ENCODE measurements around the gene OR2AE1. TPM values are rescaled to one million over a fixed set of nuclear protein-coding genes. Genes with fewer than 3 reads are reported as not detected.

OR2AE1 gene
- total and polyA plus RNA-seq, 2 of the 4 experiments (the other 2 are of a cell fraction), result 0.17 to 0.18 TPM

DNA sequence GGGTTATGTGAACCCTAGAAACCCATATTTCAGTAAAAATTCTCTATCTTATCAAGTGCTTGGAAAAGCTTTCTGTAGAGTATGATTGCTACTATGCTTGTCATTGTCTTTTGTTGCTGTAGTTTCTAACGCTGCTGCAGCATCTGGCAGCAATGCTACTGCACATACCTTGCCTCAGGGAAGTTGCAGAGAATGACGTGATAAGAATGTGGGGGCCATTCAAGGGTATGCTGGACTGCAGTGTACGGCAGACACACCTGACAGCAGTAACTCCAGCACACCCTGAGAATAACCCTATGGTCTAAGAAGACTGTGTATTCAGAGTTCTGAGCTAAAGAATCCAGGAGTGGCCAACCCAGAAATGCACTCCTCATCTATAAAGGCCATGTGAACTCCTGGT is 22.0 kb upstream of the OR2AE1 start:
- H4K5ac ChIP-seq (ENCODE audit: low read depth, low read length), result no peak overlapping the region
- no peaks in the 10 kb centered on the region for H4K20me1 ChIP-seq (ENCODE audit: insufficient read depth, low read length)
- no peak overlapping the region for H3K4me3 ChIP-seq (ENCODE audit: insufficient read depth, low read depth, low read length)
- H3K79me1 ChIP-seq (ENCODE audit: low read depth in 1 of 2, low read length in 2 of 2), result peaks cover 0 to 9% of the 10 kb centered on the region in 2 experiments; a peak in 1 of 4 replicates
- H2AK9ac ChIP-seq (replicated peaks; ENCODE audit: low read depth, low read length, poor library complexity), result no peak overlapping the region
- intact Hi-C loops (cut with micrococcal nuclease), result loop anchor here (10.0 kb wide), 1 partner anchor 264 kb away; no protein-coding TSS in a partner anchor
- no peak overlapping the region for H4K91ac ChIP-seq (ENCODE audit: insufficient read depth, low read depth, low read length)
- H3K9me3 ChIP-seq (ENCODE audit: control insufficient read depth, insufficient read depth, low read length), result no peaks in the 10 kb centered on the region
- H2AFZ ChIP-seq (replicated peaks; ENCODE audit: low read length, poor library complexity), result no peak overlapping the region
- peaks cover 35% of the 10 kb centered on the region for H3K36me3 ChIP-seq (ENCODE audit: control insufficient read depth, insufficient read depth, low read length)
- H3K27me3 ChIP-seq (ENCODE audit: control insufficient read depth, insufficient read depth, low read length), result no peaks in the 10 kb centered on the region
- H3K4me2 ChIP-seq (ENCODE audit: low read depth, low read length), result no peak overlapping the region
- no peak overlapping the region for H3K27ac ChIP-seq (ENCODE audit: insufficient read depth, low read length)
- no peak overlapping the region for H3K4ac ChIP-seq (ENCODE audit: low read depth, low read length)
- H2AK5ac ChIP-seq (ENCODE audit: low read depth, low read length), result no peak overlapping the region
- dilution Hi-C loops (cut with HindIII; ENCODE audit: low sequenced_read_pairs, unreplicated experiment), result no loop called here
- H3K9ac ChIP-seq (ENCODE audit: low read depth, low read length), result no peak overlapping the region
- in situ Hi-C loops (cut with MboI; ENCODE audit: low sequenced_read_pairs), result no loop called here
- H3K14ac ChIP-seq (replicated peaks; ENCODE audit: low read depth, low read length), result no peak overlapping the region
- H3K56ac ChIP-seq (ENCODE audit: extremely low read depth, insufficient read depth, low read length), result no peak overlapping the region
- peaks cover 3% of the 10 kb centered on the region for H3K9me1 ChIP-seq (ENCODE audit: insufficient read depth, low read length)
- no CpG with 5 or more reads among the region's 3 CpGs for WGBS, 2 experiments (ENCODE audit: extremely low coverage in 2 of 2, insufficient read length in 1 of 2)
- DNase-seq, result no peak
- no peak overlapping the region for H2BK120ac ChIP-seq (ENCODE audit: low read depth, low read length)
- H3K4me1 ChIP-seq (ENCODE audit: control insufficient read depth, insufficient read depth, low read length), result no peaks in the 10 kb centered on the region
- BruUV-seq (replicated peaks), result no TSS peak
- H2BK5ac ChIP-seq (ENCODE audit: low read depth, low read length, poor library complexity, severe bottlenecking), result no peak overlapping the region
- no peak overlapping the region for H4K8ac ChIP-seq (ENCODE audit: low read depth in 2 of 2, low read length in 2 of 2)
- ChIA-PET CTCF (no interaction called here), POLR2A (ENCODE audit: unreplicated experiment) (no interaction called here)
- H3K23ac ChIP-seq (ENCODE audit: low read depth, low read length), result no peak overlapping the region
- no peak overlapping the region for H2BK15ac ChIP-seq (ENCODE audit: low read depth, low read length)
- TF ChIP-seq RCOR1 (IDR thresholded peaks at IDR 0.05; ENCODE audit: insufficient replicate concordance, low read length) (no peak), MAZ (IDR thresholded peaks at IDR 0.05; ENCODE audit: borderline replicate concordance, low read depth, low read length) (no peak), POLR2A (IDR thresholded peaks at IDR 0.05; ENCODE audit: low read depth, low read length) (no peak), CEBPB (IDR thresholded peaks at IDR 0.05; ENCODE audit: low read depth, low read length) (no peak), SMC3 (IDR thresholded peaks at IDR 0.05; ENCODE audit: low read depth, low read length) (no peak), BHLHE40 (IDR thresholded peaks at IDR 0.05; ENCODE audit: low read depth, low read length) (no peak), RFX5 (IDR thresholded peaks at IDR 0.05; ENCODE audit: low read depth, low read length) (no peak), CHD1 (IDR thresholded peaks at IDR 0.05; ENCODE audit: low read depth, low read length) (no peak)
- TF ChIP-seq, protein P1, sequence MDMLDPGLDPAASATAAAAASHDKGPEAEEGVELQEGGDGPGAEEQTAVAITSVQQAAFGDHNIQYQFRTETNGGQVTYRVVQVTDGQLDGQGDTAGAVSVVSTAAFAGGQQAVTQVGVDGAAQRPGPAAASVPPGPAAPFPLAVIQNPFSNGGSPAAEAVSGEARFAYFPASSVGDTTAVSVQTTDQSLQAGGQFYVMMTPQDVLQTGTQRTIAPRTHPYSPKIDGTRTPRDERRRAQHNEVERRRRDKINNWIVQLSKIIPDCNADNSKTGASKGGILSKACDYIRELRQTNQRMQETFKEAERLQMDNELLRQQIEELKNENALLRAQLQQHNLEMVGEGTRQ (IDR thresholded peaks at IDR 0.05; ENCODE audit: low read depth, low read length), result no peak
- TF ChIP-seq, protein P2, sequence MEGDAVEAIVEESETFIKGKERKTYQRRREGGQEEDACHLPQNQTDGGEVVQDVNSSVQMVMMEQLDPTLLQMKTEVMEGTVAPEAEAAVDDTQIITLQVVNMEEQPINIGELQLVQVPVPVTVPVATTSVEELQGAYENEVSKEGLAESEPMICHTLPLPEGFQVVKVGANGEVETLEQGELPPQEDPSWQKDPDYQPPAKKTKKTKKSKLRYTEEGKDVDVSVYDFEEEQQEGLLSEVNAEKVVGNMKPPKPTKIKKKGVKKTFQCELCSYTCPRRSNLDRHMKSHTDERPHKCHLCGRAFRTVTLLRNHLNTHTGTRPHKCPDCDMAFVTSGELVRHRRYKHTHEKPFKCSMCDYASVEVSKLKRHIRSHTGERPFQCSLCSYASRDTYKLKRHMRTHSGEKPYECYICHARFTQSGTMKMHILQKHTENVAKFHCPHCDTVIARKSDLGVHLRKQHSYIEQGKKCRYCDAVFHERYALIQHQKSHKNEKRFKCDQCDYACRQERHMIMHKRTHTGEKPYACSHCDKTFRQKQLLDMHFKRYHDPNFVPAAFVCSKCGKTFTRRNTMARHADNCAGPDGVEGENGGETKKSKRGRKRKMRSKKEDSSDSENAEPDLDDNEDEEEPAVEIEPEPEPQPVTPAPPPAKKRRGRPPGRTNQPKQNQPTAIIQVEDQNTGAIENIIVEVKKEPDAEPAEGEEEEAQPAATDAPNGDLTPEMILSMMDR (conservative IDR thresholded peaks at IDR 0.05; ENCODE audit: low read depth, low read length), result no peak
- no peak for ATAC-seq (ENCODE audit: low read depth)
- no peak overlapping the region for H3K18ac ChIP-seq (ENCODE audit: low read depth, low read length)
- no peak overlapping the region for H2BK20ac ChIP-seq (ENCODE audit: low read depth, low read length)
